GM18909 (cell line): ENCODE data around the gene SLC22A23.

Experiments used
- ATAC-seq: cut with Tn5 transposase; IDR thresholded peaks from one replicate; pipeline ENCODE4 v1.9.1; 2021; ENCODE audit warnings: mild to moderate bottlenecking; ENCODE audit not compliant: unreplicated experiment, poor library complexity

SLC22A23 gene

GRCh38 chr6:3280866-3281465 is 175.9 kb downstream of the SLC22A23 start:
- no peak for ATAC-seq

- ATAC-seq, result no peak
Observed at GRCh38 chr6:3280091-3280490, 176.8 kb downstream of the SLC22A23 start.

GRCh38 chr6:3278691-3279090 is 178.2 kb downstream of the SLC22A23 start:
- ATAC-seq, result no peak

- ATAC-seq, result no peak
Observed at GRCh38 chr6:3277851-3278416, 178.9 kb downstream of the SLC22A23 start.

- ATAC-seq, result no peak
Observed at GRCh38 chr6:3277251-3277650, 179.6 kb downstream of the SLC22A23 start.

- no peak for ATAC-seq
Observed at GRCh38 chr6:3276174-3277167, 180.4 kb downstream of the SLC22A23 start.

GRCh38 chr6:3273707-3274521 is 182.9 kb downstream of the SLC22A23 start:
- no peak for ATAC-seq

GRCh38 chr6:3272911-3273547 is 183.8 kb downstream of the SLC22A23 start:
- ATAC-seq, result no peak

GRCh38 chr6:3271756-3272155 is 185.1 kb downstream of the SLC22A23 start:
- ATAC-seq, result no peak

GRCh38 chr6:3270258-3270657 is 186.6 kb downstream of the SLC22A23 start:
- no peak for ATAC-seq

- no peak for ATAC-seq
Observed at GRCh38 chr6:3269281-3269975, 187.4 kb downstream of the SLC22A23 start.

GRCh38 chr6:3268680-3269079 is 188.2 kb downstream of the SLC22A23 start:
- no peak for ATAC-seq

GRCh38 chr6:3267162-3267561 is 189.7 kb downstream of the SLC22A23 start:
- ATAC-seq, result no peak

GRCh38 chr6:3266170-3266569 is 190.7 kb downstream of the SLC22A23 start:
- ATAC-seq, result no peak

- no peak for ATAC-seq
Observed at GRCh38 chr6:3265671-3266070, 191.2 kb downstream of the SLC22A23 start.

- no peak for ATAC-seq
Observed at GRCh38 chr6:3264356-3264755, 192.5 kb downstream of the SLC22A23 start.

GRCh38 chr6:3263096-3263495 is 193.8 kb downstream of the SLC22A23 start:
- no peak for ATAC-seq

GRCh38 chr6:3261921-3262320 is 194.9 kb downstream of the SLC22A23 start:
- ATAC-seq, result no peak

GRCh38 chr6:3261518-3261820 is 195.4 kb downstream of the SLC22A23 start:
- ATAC-seq, result no peak
